PC-3 (cell line): Measurements from ENCODE around the gene STX8. TPM values are rescaled to one million over a fixed set of nuclear protein-coding genes. Genes with fewer than 3 reads are reported as not detected.

Experiments
- ATAC-seq: fragments of 200-7000 bp; cut with Tn5 transposase; 2 replicates; pipeline ENCODE4 v1.9.1; 2020; ENCODE audit warnings: mild to moderate bottlenecking, moderate library complexity
- BruUV-seq: library from RNA; stranded (reverse); fragments of 400-500 nt; replicated peaks from 2 replicates; lab custom pipeline; 2021; lab: Mats Ljungman, UMichigan
- CTCF ChIA-PET: fragments of 300-600 bp; sonication (Branson Sonifier 250); formaldehyde crosslinking; loops from one replicate; lab custom pipeline; 2022; ENCODE audit warnings: antibody characterized with exemption; lab: Charles Lee
- POLR2A ChIA-PET: fragments of 300-600 bp; sonication (Branson Sonifier 250); formaldehyde crosslinking; loops from one replicate; lab custom pipeline; 2022; ENCODE audit warnings: antibody characterized with exemption; ENCODE audit not compliant: unreplicated experiment; lab: Charles Lee
- DNase-seq: peaks from one replicate; pipeline ENCODE4 v3.0.0-alpha.2; 2015
- H2AFZ ChIP-seq: fragments of 300-600 bp; sonication (generic); 2 replicates; pipeline ENCODE4 v1.6.0; 2016; ENCODE audit warnings: antibody characterized with exemption, low read length
- H3F3A ChIP-seq: fragments of 300-600 bp; sonication (generic); one replicate; pipeline ENCODE4 v1.6.0; 2017; ENCODE audit warnings: antibody characterized with exemption, low read length, control low read depth, mild to moderate bottlenecking; ENCODE audit not compliant: unreplicated experiment
- H3K27ac ChIP-seq: fragments of 300-600 bp; sonication (generic); 2 replicates; pipeline ENCODE4 v1.5.1; 2016; ENCODE audit warnings: mild to moderate bottlenecking, low read length
- H3K27me3 ChIP-seq: fragments of 300-600 bp; sonication (generic); 2 replicates; pipeline ENCODE4 v1.6.1; 2016; ENCODE audit warnings: low read length, mixed read lengths
- H3K36me3 ChIP-seq: fragments of 300-600 bp; sonication (generic); 2 replicates; pipeline ENCODE4 v1.6.1; 2016; ENCODE audit warnings: low read depth, mixed run types, low read length, mixed read lengths
- H3K4me1 ChIP-seq: fragments of 300-600 bp; sonication (generic); 2 replicates; pipeline ENCODE4 v1.5.1; 2016; ENCODE audit warnings: low read length; ENCODE audit not compliant: insufficient read depth
- H3K4me2 ChIP-seq: fragments of 300-600 bp; sonication (generic); 2 replicates; pipeline ENCODE4 v1.6.0; 2016; ENCODE audit warnings: low read length
- H3K4me3 ChIP-seq: fragments of 300-600 bp; sonication (generic); 2 replicates; pipeline ENCODE4 v1.5.1; 2016; ENCODE audit warnings: mild to moderate bottlenecking, low read length, mixed read lengths
- H3K79me2 ChIP-seq: fragments of 300-600 bp; sonication (generic); 2 replicates; pipeline ENCODE4 v1.6.1; 2017; ENCODE audit warnings: low read length, mixed read lengths
- H3K9ac ChIP-seq: fragments of 300-600 bp; sonication (generic); 2 replicates; pipeline ENCODE4 v1.6.0; 2016; ENCODE audit warnings: mild to moderate bottlenecking, low read length
- H3K9me2 ChIP-seq: fragments of 300-600 bp; sonication (generic); replicated peaks from 2 replicates; pipeline ENCODE4 v1.6.1; 2016; ENCODE audit warnings: mixed run types, low read length, mixed read lengths
- H3K9me3 ChIP-seq: fragments of 300-600 bp; sonication (generic); 2 replicates; pipeline ENCODE4 v1.6.1; 2016; ENCODE audit warnings: low read length, mixed read lengths
- H4K20me1 ChIP-seq: fragments of 300-600 bp; sonication (generic); 2 replicates; pipeline ENCODE4 v1.6.1; 2016; ENCODE audit warnings: low read length, mixed read lengths
- CTCF ChIP-seq: fragments of 300-600 bp; sonication (generic); conservative IDR thresholded peaks from 2 replicates; pipeline ENCODE4 v1.5.1; 2017; ENCODE audit warnings: antibody characterized with exemption, low read depth, mild to moderate bottlenecking, low read length
- EZH2 ChIP-seq: fragments of 300-600 bp; sonication (generic); IDR thresholded peaks from one replicate; pipeline ENCODE4 v1.6.1; 2017; ENCODE audit warnings: antibody characterized with exemption, mild to moderate bottlenecking, low read length; ENCODE audit not compliant: unreplicated experiment
- EZH2phosphoT487 ChIP-seq: fragments of 300-600 bp; sonication (generic); IDR thresholded peaks from 2 replicates; pipeline ENCODE4 v1.6.1; 2018; ENCODE audit warnings: mild to moderate bottlenecking, antibody characterized with exemption, low read length, borderline replicate concordance
- intact Hi-C: fragments of 100-400 bp; cut with micrococcal nuclease; formaldehyde crosslinking; loops from 2 replicates; pipeline ENCODE4 v1.9.0; 2023
- total RNA-seq: library from RNA; depleted of rRNA; stranded (reverse); fragments of >200 nt; gene quantifications from 2 replicates; pipeline ENCODE4 v1.2.3, GENCODE V29; 2014

STX8 gene
- total RNA-seq, 1 experiment from 2014 or later = 57.4 TPM

GRCh38 chr17:9240659-9241370, 334.8 kb downstream of the STX8 start:
- peak overlapping the region; percentile 51 for H3K9ac ChIP-seq
- DNase-seq (no peak), ATAC-seq (no peak)
- H3K4me1 ChIP-seq = peaks cover 10% of the 10 kb centered on the region; the same call in 1 of the 2 replicates
- H3K4me2 ChIP-seq = peak overlapping the region; percentile 81; the same call in 1 of the 2 replicates
- no peaks in the 10 kb centered on the region for H3K27me3 ChIP-seq
- BruUV-seq = TSS peak; percentile 52
- no peaks in the 10 kb centered on the region for H4K20me1 ChIP-seq
- no peaks in the 10 kb centered on the region for H3K9me2 ChIP-seq
- H2AFZ ChIP-seq = no peak overlapping the region
- POLR2A ChIA-PET = interaction anchor here (0.6 kb wide), 1 partner anchor 1555 kb away, joined by 3 read pairs; no protein-coding TSS in a partner anchor
- H3K36me3 ChIP-seq = no peaks in the 10 kb centered on the region
- intact Hi-C loops = no loop called here
- CTCF ChIA-PET = interaction anchor here (1.0 kb wide), 1 partner anchor 17 kb away, joined by 3 read pairs; no protein-coding TSS in a partner anchor
- no peak overlapping the region for H3K27ac ChIP-seq
- no peak for TF ChIP-seq EZH2
- H3F3A ChIP-seq = no peaks in the 10 kb centered on the region
- H3K79me2 ChIP-seq = no peaks in the 10 kb centered on the region
- 0 out of 2 replicates have a peak overlapping the region, but pooled peaks have one; percentile 58 for H3K4me3 ChIP-seq
- H3K9me3 ChIP-seq = no peaks in the 10 kb centered on the region

GRCh38 chr17:9239793-9240658, 335.6 kb downstream of the STX8 start:
- H3K9me2 ChIP-seq = no peaks in the 10 kb centered on the region
- H3K27ac ChIP-seq = no peak overlapping the region
- ATAC-seq = peak; percentile 74
- intact Hi-C loops = no loop called here
- TF ChIP-seq EZH2phosphoT487 (no peak), EZH2 (no peak), CTCF (no peak)
- no peaks in the 10 kb centered on the region for H3F3A ChIP-seq
- DNase-seq = peak; percentile 59
- ChIA-PET POLR2A (interaction anchor here (0.6 kb wide), 1 partner anchor 1554 kb away, joined by 3 read pairs; no protein-coding TSS in a partner anchor), CTCF (interaction anchor here (1.0 kb wide), 1 partner anchor 17 kb away, joined by 3 read pairs; no protein-coding TSS in a partner anchor)
- H3K79me2 ChIP-seq = no peaks in the 10 kb centered on the region
- peak overlapping the region; percentile 62 for H3K4me3 ChIP-seq
- no TSS peak for BruUV-seq
- H3K27me3 ChIP-seq = no peaks in the 10 kb centered on the region
- peaks cover 10% of the 10 kb centered on the region; the same call in 1 of the 2 replicates for H3K4me1 ChIP-seq
- no peaks in the 10 kb centered on the region for H3K9me3 ChIP-seq
- peak overlapping the region; percentile 92 for H2AFZ ChIP-seq
- peak overlapping the region; percentile 86 for H3K4me2 ChIP-seq
- H4K20me1 ChIP-seq = no peaks in the 10 kb centered on the region
- no peaks in the 10 kb centered on the region for H3K36me3 ChIP-seq
- peak overlapping the region; percentile 51 for H3K9ac ChIP-seq

GRCh38 chr17:9239246-9239792, 336.3 kb downstream of the STX8 start:
- Histone ChIP-seq H4K20me1 (no peaks in the 10 kb centered on the region), H3K4me2 (peak overlapping the region; percentile 86), H3K9me3 (no peaks in the 10 kb centered on the region), H3K9ac (no peak overlapping the region), H3K9me2 (no peaks in the 10 kb centered on the region), H3K27ac (no peak overlapping the region), H3K4me3 (peak overlapping the region; percentile 62), H3K27me3 (no peaks in the 10 kb centered on the region), H3K4me1 (peaks cover 10% of the 10 kb centered on the region; the same call in 1 of the 2 replicates), H3K79me2 (no peaks in the 10 kb centered on the region), H3K36me3 (no peaks in the 10 kb centered on the region), H3F3A (no peaks in the 10 kb centered on the region), H2AFZ (peak overlapping the region; percentile 92)
- CTCF ChIA-PET = interaction anchor here (1.0 kb wide), 1 partner anchor 18 kb away, joined by 3 read pairs; no protein-coding TSS in a partner anchor
- intact Hi-C loops = no loop called here
- ATAC-seq = peak; percentile 10
- DNase-seq = no peak
- TSS peak; percentile 35 for BruUV-seq
- TF ChIP-seq EZH2 = no peak
- no peak for TF ChIP-seq EZH2phosphoT487
- no peak for TF ChIP-seq CTCF
- POLR2A ChIA-PET = no interaction called here
